IMR-90 (cell line): ENCODE measurements around the gene IFT52. TPM values are rescaled to one million over a fixed set of nuclear protein-coding genes. Genes with fewer than 3 reads are reported as not detected.

Source experiments
- ATAC-seq: fragments of 200-7000 bp; cut with Tn5 transposase; 2 replicates; pipeline ENCODE4 v1.9.1; 2020; ENCODE audit warnings: low read depth, mild to moderate bottlenecking, moderate library complexity
- BruUV-seq: library from RNA; stranded (reverse); fragments of 400-500 nt; replicated peaks from 2 replicates; lab custom pipeline; 2021; lab: Mats Ljungman, UMichigan
- CTCF ChIA-PET: fragments of 300-600 bp; formaldehyde crosslinking; extraction: SDS; loops from one replicate; lab custom pipeline; 2021; ENCODE audit warnings: antibody characterized with exemption; lab: Yijun Ruan, JAX
- POLR2A ChIA-PET: fragments of 300-600 bp; sonication (Branson Sonifier 250); formaldehyde crosslinking; loops from one replicate; lab custom pipeline; 2022; ENCODE audit warnings: antibody characterized with exemption; ENCODE audit not compliant: unreplicated experiment; lab: Charles Lee
- DNase-seq: peaks from one replicate; pipeline ENCODE4 v3.0.0; 2013
- H2AFZ ChIP-seq: replicated peaks from 2 replicates; pipeline ENCODE3; 2013; ENCODE audit warnings: low read length, mild to moderate bottlenecking; ENCODE audit not compliant: poor library complexity
- H2AK5ac ChIP-seq: 2 replicates; pipeline ENCODE4 v1.6.1; 2013; ENCODE audit warnings: low read depth, low read length, inconsistent platforms
- H2AK9ac ChIP-seq: replicated peaks from 2 replicates; pipeline ENCODE3; 2013; ENCODE audit warnings: mild to moderate bottlenecking, low read depth, low read length, moderate library complexity; ENCODE audit not compliant: poor library complexity
- H2BK120ac ChIP-seq: 2 replicates; pipeline ENCODE4 v1.6.1; 2013; ENCODE audit warnings: low read depth, low read length, inconsistent platforms
- H2BK15ac ChIP-seq: 3 replicates; pipeline ENCODE4 v1.6.1; 2013; ENCODE audit warnings: low read depth, low read length, inconsistent platforms
- H2BK20ac ChIP-seq: 2 replicates; pipeline ENCODE4 v1.6.1; 2013; ENCODE audit warnings: low read depth, mild to moderate bottlenecking, inconsistent platforms, low read length, moderate library complexity
- H2BK5ac ChIP-seq: 2 replicates; pipeline ENCODE4 v1.6.1; 2013; ENCODE audit warnings: mild to moderate bottlenecking, low read depth, low read length, inconsistent platforms; ENCODE audit not compliant: poor library complexity, severe bottlenecking
- H3K14ac ChIP-seq: replicated peaks from 2 replicates; pipeline ENCODE4 v1.6.1; 2013; ENCODE audit warnings: low read depth, low read length, inconsistent platforms
- H3K18ac ChIP-seq: 2 replicates; pipeline ENCODE4 v1.6.1; 2013; ENCODE audit warnings: low read depth, low read length, control low read depth
- H3K23ac ChIP-seq: 2 replicates; pipeline ENCODE4 v1.6.1; 2013; ENCODE audit warnings: low read depth, low read length, inconsistent platforms
- H3K27ac ChIP-seq: 2 replicates; pipeline ENCODE4 v1.5.1; 2013; ENCODE audit warnings: mild to moderate bottlenecking, control low read depth, low read length; ENCODE audit not compliant: insufficient read depth
- H3K27me3 ChIP-seq: 2 replicates; pipeline ENCODE4 v1.6.1; 2013; ENCODE audit warnings: low read length; ENCODE audit not compliant: control insufficient read depth, insufficient read depth
- H3K36me3 ChIP-seq: 2 replicates; pipeline ENCODE4 v1.6.1; 2013; ENCODE audit warnings: low read length, mixed read lengths; ENCODE audit not compliant: control insufficient read depth, insufficient read depth
- H3K4ac ChIP-seq: 2 replicates; pipeline ENCODE4 v1.6.1; 2013; ENCODE audit warnings: low read depth, low read length, inconsistent platforms
- H3K4me1 ChIP-seq: 2 replicates; pipeline ENCODE4 v1.6.1; 2013; ENCODE audit warnings: low read length, mixed read lengths; ENCODE audit not compliant: control insufficient read depth, insufficient read depth
- H3K4me2 ChIP-seq: 2 replicates; pipeline ENCODE4 v1.6.1; 2013; ENCODE audit warnings: low read depth, mild to moderate bottlenecking, control low read depth, low read length, moderate library complexity
- H3K4me3 ChIP-seq: 2 replicates; pipeline ENCODE4 v1.5.1; 2013; ENCODE audit warnings: low read depth, mild to moderate bottlenecking, control low read depth, low read length, moderate library complexity; ENCODE audit not compliant: insufficient read depth
- H3K56ac ChIP-seq: 2 replicates; pipeline ENCODE4 v1.6.1; 2013; ENCODE audit warnings: low read length, inconsistent platforms; ENCODE audit not compliant: insufficient read depth; ENCODE audit errors: extremely low read depth
- H3K79me1 ChIP-seq, 2 experiments: 2 replicates each; pipeline ENCODE4 v1.6.1; 2013; ENCODE audit warnings: low read length in 2 of 2, inconsistent platforms in 1 of 2, low read depth in 1 of 2
- H3K9ac ChIP-seq: 2 replicates; pipeline ENCODE4 v1.6.1; 2013; ENCODE audit warnings: low read depth, low read length, control low read depth
- H3K9me1 ChIP-seq: 2 replicates; pipeline ENCODE4 v1.6.1; 2013; ENCODE audit warnings: low read length, inconsistent platforms; ENCODE audit not compliant: insufficient read depth
- H3K9me3 ChIP-seq: 2 replicates; pipeline ENCODE4 v1.6.1; 2013; ENCODE audit warnings: low read length; ENCODE audit not compliant: control insufficient read depth, insufficient read depth
- H4K20me1 ChIP-seq: 2 replicates; pipeline ENCODE4 v1.6.1; 2013; ENCODE audit warnings: low read length, inconsistent platforms; ENCODE audit not compliant: insufficient read depth
- H4K5ac ChIP-seq: 2 replicates; pipeline ENCODE4 v1.6.1; 2013; ENCODE audit warnings: mild to moderate bottlenecking, low read depth, low read length, control low read depth
- H4K8ac ChIP-seq, 2 experiments: 2 replicates each; pipeline ENCODE4 v1.6.1; 2013; ENCODE audit warnings: low read depth in 2 of 2, low read length in 2 of 2, control low read depth in 1 of 2, inconsistent platforms in 1 of 2
- H4K91ac ChIP-seq: 2 replicates; pipeline ENCODE4 v1.6.1; 2013; ENCODE audit warnings: low read depth, low read length, inconsistent platforms; ENCODE audit not compliant: insufficient read depth
- BHLHE40 ChIP-seq: fragments of 150-350 bp; IDR thresholded peaks from 2 replicates; pipeline ENCODE4 v1.6.1; 2016; ENCODE audit warnings: mild to moderate bottlenecking, low read depth, low read length
- CEBPB ChIP-seq: IDR thresholded peaks from 2 replicates; pipeline ENCODE4 v1.6.1; 2012; ENCODE audit warnings: low read depth, low read length, improper control_type of control experiment
- CHD1 ChIP-seq: IDR thresholded peaks from 2 replicates; pipeline ENCODE4 v1.6.1; 2012; ENCODE audit warnings: low read depth, low read length, improper control_type of control experiment
- FOS ChIP-seq: fragments of 150-350 bp; IDR thresholded peaks from 2 replicates; pipeline ENCODE4 v1.6.1; 2016; ENCODE audit warnings: low read depth, low read length
- MAFK ChIP-seq: IDR thresholded peaks from 2 replicates; pipeline ENCODE4 v1.6.1; 2012; ENCODE audit warnings: low read depth, low read length, improper control_type of control experiment
- MAZ ChIP-seq: IDR thresholded peaks from 2 replicates; pipeline ENCODE4 v1.6.1; 2012; ENCODE audit warnings: low read depth, mild to moderate bottlenecking, low read length, improper control_type of control experiment, moderate library complexity, borderline replicate concordance
- MXI1 ChIP-seq: IDR thresholded peaks from 2 replicates; pipeline ENCODE4 v1.6.1; 2012; ENCODE audit warnings: low read depth, mild to moderate bottlenecking, low read length, moderate library complexity, borderline replicate concordance
- NFE2L2 ChIP-seq: fragments of 150-350 bp; IDR thresholded peaks from 2 replicates; pipeline ENCODE4 v1.6.1; 2016; ENCODE audit warnings: low read depth, mild to moderate bottlenecking, low read length
- POLR2A ChIP-seq: IDR thresholded peaks from 2 replicates; pipeline ENCODE4 v1.6.1; 2012; ENCODE audit warnings: mild to moderate bottlenecking, low read depth, low read length
- RAD21 ChIP-seq: IDR thresholded peaks from 2 replicates; pipeline ENCODE4 v1.6.1; 2012; ENCODE audit warnings: low read length, improper control_type of control experiment
- RCOR1 ChIP-seq: IDR thresholded peaks from 2 replicates; pipeline ENCODE4 v1.6.1; 2012; ENCODE audit warnings: mild to moderate bottlenecking, low read length, improper control_type of control experiment; ENCODE audit not compliant: insufficient replicate concordance
- RFX5 ChIP-seq: IDR thresholded peaks from 2 replicates; pipeline ENCODE4 v1.8.0; 2012; ENCODE audit warnings: low read depth, mild to moderate bottlenecking, low read length, moderate library complexity
- SMC3 ChIP-seq: fragments of 150-350 bp; IDR thresholded peaks from 2 replicates; pipeline ENCODE4 v1.6.1; 2016; ENCODE audit warnings: low read depth, mild to moderate bottlenecking, antibody characterized with exemption, low read length, moderate library complexity
- WGBS, 2 experiments: methylation state at CpG; one replicate each; pipeline versions ENCODE4 v1.1.5 to v1.1.7; 2013; ENCODE audit warnings: missing lambda C conversion rate in 2 of 2; ENCODE audit not compliant: insufficient read length in 1 of 2; ENCODE audit errors: extremely low coverage in 2 of 2; 5-methylcytosine and 5-hydroxymethylcytosine counted together
- dilution Hi-C: fragments of 300-500 bp; cut with HindIII; formaldehyde crosslinking; loops from one replicate; pipeline ENCODE4 v1.14.3; 2018; ENCODE audit warnings: low sequenced_read_pairs; ENCODE audit not compliant: unreplicated experiment
- in situ Hi-C: fragments of 300-500 bp; cut with MboI; formaldehyde crosslinking; loops from 3 replicates; pipeline ENCODE4 v1.14.3; 2019; ENCODE audit warnings: low sequenced_read_pairs, inconsistent platforms, mixed read lengths
- intact Hi-C: fragments of 100-400 bp; cut with micrococcal nuclease; formaldehyde crosslinking; loops from 2 replicates; pipeline ENCODE4 v1.10.0; 2022
- polyA plus RNA-seq, 3 experiments: library from polyadenylated mRNA; depleted of rRNA; stranded (reverse); fragments of >200 nt; gene quantifications; 2 replicates each; pipeline ENCODE4 v1.2.3, GENCODE V29; 2012; ENCODE audit warnings: low replicate concordance in 1 of 3
- total RNA-seq: library from RNA; depleted of rRNA; stranded (reverse); fragments of >200 nt; gene quantifications from 2 replicates; pipeline ENCODE4 v1.2.3, GENCODE V29; 2012
- TF ChIP-seq, protein P1 (sequence below): fragments of 150-350 bp; IDR thresholded peaks from 2 replicates; pipeline ENCODE4 v1.6.1; 2017; ENCODE audit warnings: mild to moderate bottlenecking, antibody characterized with exemption, low read length, low read depth
- TF ChIP-seq, protein P2 (sequence below): fragments of 150-350 bp; IDR thresholded peaks from 2 replicates; pipeline ENCODE4 v1.6.1; 2016; ENCODE audit warnings: low read depth, mild to moderate bottlenecking, low read length, moderate library complexity, borderline replicate concordance
- TF ChIP-seq, protein P3 (sequence below): conservative IDR thresholded peaks from 2 replicates; pipeline ENCODE4 v1.5.1; 2012; ENCODE audit warnings: mild to moderate bottlenecking, low read depth, low read length, improper control_type of control experiment

The IFT52 gene
- total and polyA plus RNA-seq, 2 of the 4 experiments (the other 2 are of a cell fraction): 31.2 to 55.6 TPM

DNA sequence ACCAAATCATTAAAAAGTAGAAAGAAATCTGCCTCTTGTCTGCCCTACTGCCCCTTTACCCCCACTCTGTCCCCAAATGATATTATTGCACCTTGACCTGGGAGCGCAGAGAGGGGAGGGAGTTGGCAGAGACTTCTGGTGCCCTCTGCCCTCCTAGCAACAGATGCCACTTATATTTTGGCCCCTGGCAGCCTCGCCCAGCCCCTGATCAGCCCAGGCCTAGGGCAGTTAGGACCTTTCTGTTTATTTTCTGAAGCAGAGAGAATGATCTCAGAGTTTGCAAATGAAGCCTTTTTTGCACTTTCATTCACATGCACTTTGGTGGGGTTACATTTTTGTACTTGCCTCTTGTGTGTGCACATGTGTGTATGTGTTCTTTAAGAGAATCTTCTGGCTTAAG is 40.3 kb upstream of the IFT52 start:
- dilution Hi-C loops: no loop called here
- Histone ChIP-seq H3K56ac (no peak overlapping the region), H3K4me2 (no peak overlapping the region), H3K4me1 (no peaks in the 10 kb centered on the region), H3K27me3 (no peaks in the 10 kb centered on the region; the same call in 1 of the 2 replicates), H2BK120ac (no peak overlapping the region), H3K14ac (no peak overlapping the region), H2AFZ (no peak overlapping the region), H4K91ac (no peak overlapping the region), H3K9me3 (peaks cover 6% of the 10 kb centered on the region), H2AK9ac (no peak overlapping the region), H2BK5ac (no peak overlapping the region), H3K4ac (no peak overlapping the region), H3K36me3 (no peaks in the 10 kb centered on the region), H2BK20ac (no peak overlapping the region), H4K20me1 (no peaks in the 10 kb centered on the region), H3K4me3 (no peak overlapping the region), H3K9ac (no peak overlapping the region), H3K27ac (no peak overlapping the region), H3K23ac (no peak overlapping the region), H4K5ac (no peak overlapping the region), H3K79me1 (no peaks in the 10 kb centered on the region), H4K8ac (no peak overlapping the region), H3K9me1 (no peaks in the 10 kb centered on the region), H2AK5ac (no peak overlapping the region), H3K18ac (no peak overlapping the region), H2BK15ac (no peak overlapping the region)
- no TSS peak for BruUV-seq
- ATAC-seq: peak; percentile 54
- POLR2A ChIA-PET: no interaction called here
- TF ChIP-seq SMC3: no peak
- TF ChIP-seq RCOR1: no peak
- no peak for TF ChIP-seq CHD1
- TF ChIP-seq MAZ: no peak
- no peak for TF ChIP-seq RFX5
- TF ChIP-seq, protein P1, sequence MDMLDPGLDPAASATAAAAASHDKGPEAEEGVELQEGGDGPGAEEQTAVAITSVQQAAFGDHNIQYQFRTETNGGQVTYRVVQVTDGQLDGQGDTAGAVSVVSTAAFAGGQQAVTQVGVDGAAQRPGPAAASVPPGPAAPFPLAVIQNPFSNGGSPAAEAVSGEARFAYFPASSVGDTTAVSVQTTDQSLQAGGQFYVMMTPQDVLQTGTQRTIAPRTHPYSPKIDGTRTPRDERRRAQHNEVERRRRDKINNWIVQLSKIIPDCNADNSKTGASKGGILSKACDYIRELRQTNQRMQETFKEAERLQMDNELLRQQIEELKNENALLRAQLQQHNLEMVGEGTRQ: no peak
- no peak for TF ChIP-seq RAD21
- TF ChIP-seq, protein P2, sequence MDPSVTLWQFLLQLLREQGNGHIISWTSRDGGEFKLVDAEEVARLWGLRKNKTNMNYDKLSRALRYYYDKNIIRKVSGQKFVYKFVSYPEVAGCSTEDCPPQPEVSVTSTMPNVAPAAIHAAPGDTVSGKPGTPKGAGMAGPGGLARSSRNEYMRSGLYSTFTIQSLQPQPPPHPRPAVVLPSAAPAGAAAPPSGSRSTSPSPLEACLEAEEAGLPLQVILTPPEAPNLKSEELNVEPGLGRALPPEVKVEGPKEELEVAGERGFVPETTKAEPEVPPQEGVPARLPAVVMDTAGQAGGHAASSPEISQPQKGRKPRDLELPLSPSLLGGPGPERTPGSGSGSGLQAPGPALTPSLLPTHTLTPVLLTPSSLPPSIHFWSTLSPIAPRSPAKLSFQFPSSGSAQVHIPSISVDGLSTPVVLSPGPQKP: no peak
- no peak for TF ChIP-seq CEBPB
- no peak for TF ChIP-seq FOS
- no peak for TF ChIP-seq POLR2A
- no peak for TF ChIP-seq MAFK
- TF ChIP-seq MXI1: no peak
- no peak for TF ChIP-seq NFE2L2
- no peak for TF ChIP-seq BHLHE40
- TF ChIP-seq, protein P3, sequence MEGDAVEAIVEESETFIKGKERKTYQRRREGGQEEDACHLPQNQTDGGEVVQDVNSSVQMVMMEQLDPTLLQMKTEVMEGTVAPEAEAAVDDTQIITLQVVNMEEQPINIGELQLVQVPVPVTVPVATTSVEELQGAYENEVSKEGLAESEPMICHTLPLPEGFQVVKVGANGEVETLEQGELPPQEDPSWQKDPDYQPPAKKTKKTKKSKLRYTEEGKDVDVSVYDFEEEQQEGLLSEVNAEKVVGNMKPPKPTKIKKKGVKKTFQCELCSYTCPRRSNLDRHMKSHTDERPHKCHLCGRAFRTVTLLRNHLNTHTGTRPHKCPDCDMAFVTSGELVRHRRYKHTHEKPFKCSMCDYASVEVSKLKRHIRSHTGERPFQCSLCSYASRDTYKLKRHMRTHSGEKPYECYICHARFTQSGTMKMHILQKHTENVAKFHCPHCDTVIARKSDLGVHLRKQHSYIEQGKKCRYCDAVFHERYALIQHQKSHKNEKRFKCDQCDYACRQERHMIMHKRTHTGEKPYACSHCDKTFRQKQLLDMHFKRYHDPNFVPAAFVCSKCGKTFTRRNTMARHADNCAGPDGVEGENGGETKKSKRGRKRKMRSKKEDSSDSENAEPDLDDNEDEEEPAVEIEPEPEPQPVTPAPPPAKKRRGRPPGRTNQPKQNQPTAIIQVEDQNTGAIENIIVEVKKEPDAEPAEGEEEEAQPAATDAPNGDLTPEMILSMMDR: no peak
- DNase-seq: no peak
- in situ Hi-C loops: no loop called here
- intact Hi-C loops: no loop called here
- CTCF ChIA-PET: no interaction called here
- 33% methylated on average over 1 of the region's 2 CpGs; no CpG with 5 or more reads in 1 of the 2 experiments for WGBS, 2 experiments
